ENCODE data around the gene KLK15. TPM values are rescaled to one million over a fixed set of nuclear protein-coding genes. Genes with fewer than 3 reads are reported as not detected.

KLK15 gene
- total RNA-seq, 2 donors from 2014 or later = not detected

- Histone ChIP-seq H3K27me3 (no peaks in the 10 kb centered on the region), H3K9me3 (no peaks in the 10 kb centered on the region), H3K4me1 (no peaks in the 10 kb centered on the region), H3K4me3 (no peak overlapping the region), H3K27ac (no peak overlapping the region), H3K36me3 (no peaks in the 10 kb centered on the region)
- no peak for TF ChIP-seq CTCF (IDR thresholded peaks at IDR 0.05)
- DNase-seq (ENCODE audit: low spot score) = no peak
Measured at GRCh38 chr19:50861496-50862286, 28.3 kb upstream of the KLK15 start.

GRCh38 chr19:50861010-50861409 is 27.6 kb upstream of the KLK15 start:
- no peak for TF ChIP-seq CTCF (IDR thresholded peaks at IDR 0.05)
- Histone ChIP-seq H3K9me3 (no peaks in the 10 kb centered on the region), H3K4me1 (no peaks in the 10 kb centered on the region)

GRCh38 chr19:50859849-50860248 is 26.5 kb upstream of the KLK15 start:
- DNase-seq (ENCODE audit: low spot score) = no peak
- Histone ChIP-seq H3K27ac (no peak overlapping the region), H3K9me3 (no peaks in the 10 kb centered on the region), H3K4me3 (no peak overlapping the region), H3K4me1 (no peaks in the 10 kb centered on the region), H3K27me3 (no peaks in the 10 kb centered on the region), H3K36me3 (no peaks in the 10 kb centered on the region)
- no peak for TF ChIP-seq CTCF (IDR thresholded peaks at IDR 0.05)

More at GRCh38 chr19:50861010-50861409, 27.6 kb upstream of the KLK15 start:
- H3K27ac ChIP-seq = no peak overlapping the region
- no peaks in the 10 kb centered on the region for H3K27me3 ChIP-seq
- no peaks in the 10 kb centered on the region for H3K36me3 ChIP-seq
- no peak for DNase-seq (ENCODE audit: low spot score)
- H3K4me3 ChIP-seq = no peak overlapping the region

GRCh38 chr19:50858886-50859285 is 25.5 kb upstream of the KLK15 start:
- Histone ChIP-seq H3K4me1 (no peaks in the 10 kb centered on the region), H3K9me3 (no peaks in the 10 kb centered on the region), H3K27ac (no peak overlapping the region), H3K4me3 (no peak overlapping the region), H3K27me3 (no peaks in the 10 kb centered on the region), H3K36me3 (no peaks in the 10 kb centered on the region)
- DNase-seq (ENCODE audit: low spot score) = no peak
- no peak for TF ChIP-seq CTCF (IDR thresholded peaks at IDR 0.05)

- Histone ChIP-seq H3K27ac (no peak overlapping the region), H3K9me3 (no peaks in the 10 kb centered on the region), H3K36me3 (no peaks in the 10 kb centered on the region), H3K27me3 (no peaks in the 10 kb centered on the region), H3K4me1 (no peaks in the 10 kb centered on the region), H3K4me3 (no peak overlapping the region)
- no peak for TF ChIP-seq CTCF (IDR thresholded peaks at IDR 0.05)
- no peak for DNase-seq (ENCODE audit: low spot score)
Measured at GRCh38 chr19:50857366-50857765, 24.0 kb upstream of the KLK15 start.
